Endothelial cell of umbilical vein (primary cell): ENCODE measurements around the gene PAQR4. TPM values are rescaled to one million over a fixed set of nuclear protein-coding genes. Genes with fewer than 3 reads are reported as not detected.

Experiments used
- BruUV-seq: library from RNA; stranded (reverse); fragments of 400-500 nt; replicated peaks from 2 replicates; lab custom pipeline; 2021; lab: Mats Ljungman, UMichigan
- CTCF ChIA-PET: fragments of 300-600, 350-600 bp; sonication (Branson Sonifier 250); formaldehyde crosslinking; loops from one replicate; lab custom pipeline; 2021; ENCODE audit warnings: antibody characterized with exemption, inconsistent platforms; lab: Charles Lee
- POLR2A ChIA-PET: fragments of 300-600, 350-600 bp; sonication (Branson Sonifier 250); formaldehyde crosslinking; loops from one replicate; lab custom pipeline; 2021; ENCODE audit warnings: antibody characterized with exemption, inconsistent platforms; lab: Charles Lee
- DNase-seq: peaks from one replicate; pipeline ENCODE4 v3.0.0-alpha.2; 2011; ENCODE audit warnings: low read depth, low spot score
- FAIRE-seq: peaks from 2 replicates; lab custom pipeline; 2011; peaks lifted over from hg19 to GRCh38; lab: Jason Lieb, UNC
- H2AFZ ChIP-seq: 2 replicates; pipeline ENCODE4 v1.6.0; 2012; ENCODE audit warnings: low read depth, low read length, control low read depth, inconsistent platforms
- H3K27ac ChIP-seq: 2 replicates; pipeline ENCODE4 v1.5.1; 2011; ENCODE audit warnings: low read depth, mild to moderate bottlenecking, control low read depth, low read length, moderate library complexity; ENCODE audit not compliant: insufficient read depth
- H3K27me3 ChIP-seq, 2 experiments: 2 replicates each; pipeline versions ENCODE4 v1.6.0 to v1.6.1; 2011; ENCODE audit warnings: low read length in 2 of 2, mixed read lengths in 1 of 2; ENCODE audit not compliant: control insufficient read depth in 2 of 2, insufficient read depth in 2 of 2
- H3K36me3 ChIP-seq, 2 experiments: 2 replicates in 1 of 2; 3 replicates in 1 of 2; pipeline ENCODE4 v1.5.1; 2011; ENCODE audit warnings: low read length in 2 of 2, mild to moderate bottlenecking in 1 of 2, moderate library complexity in 1 of 2; ENCODE audit not compliant: control insufficient read depth in 2 of 2, insufficient read depth in 2 of 2; ENCODE audit errors: extremely low read depth in 1 of 2
- H3K4me1 ChIP-seq: 3 replicates; pipeline ENCODE4 v1.5.1; 2011; ENCODE audit warnings: mild to moderate bottlenecking, low read length; ENCODE audit not compliant: control insufficient read depth, insufficient read depth; ENCODE audit errors: extremely low read depth
- H3K4me2 ChIP-seq: 2 replicates; pipeline ENCODE4 v1.6.1; 2011; ENCODE audit warnings: low read length, control low read depth, mixed read lengths; ENCODE audit not compliant: insufficient read depth
- H3K4me3 ChIP-seq, 3 experiments: fragments of 200-600 bp in 1 of 3; sonication (generic), shearing (Covaris generic) in 1 of 3; replicated peaks in 1 of 3; 2 replicates each; pipeline ENCODE4 v1.5.1; 2011 to 2016; ENCODE audit warnings: control low read depth in 3 of 3, low read length in 3 of 3, mild to moderate bottlenecking in 2 of 3, inconsistent platforms in 1 of 3, low read depth in 1 of 3, moderate library complexity in 1 of 3; ENCODE audit not compliant: insufficient read depth in 1 of 3
- H3K79me2 ChIP-seq: 2 replicates; pipeline ENCODE4 v1.6.0; 2012; ENCODE audit warnings: low read length, inconsistent platforms; ENCODE audit not compliant: control insufficient read depth, insufficient read depth
- H3K9ac ChIP-seq: replicated peaks from 2 replicates; pipeline ENCODE3; 2011; ENCODE audit warnings: low read length, control low read depth; ENCODE audit not compliant: insufficient read depth; ENCODE audit errors: extremely low read depth
- H3K9me1 ChIP-seq: replicated peaks from 3 replicates; pipeline ENCODE4 v1.6.0; 2011; ENCODE audit warnings: mild to moderate bottlenecking, low read length; ENCODE audit not compliant: control insufficient read depth, insufficient read depth; ENCODE audit errors: extremely low read depth
- H3K9me3 ChIP-seq: replicated peaks from 2 replicates; pipeline ENCODE4 v1.5.1; 2012; ENCODE audit warnings: low read length, inconsistent platforms; ENCODE audit not compliant: control insufficient read depth, insufficient read depth
- H4K20me1 ChIP-seq: replicated peaks from 2 replicates; pipeline ENCODE3; 2011; ENCODE audit warnings: mild to moderate bottlenecking, low read length; ENCODE audit not compliant: control insufficient read depth, insufficient read depth; ENCODE audit errors: extremely low read depth
- EZH2 ChIP-seq: IDR thresholded peaks from 2 replicates; pipeline ENCODE4 v1.6.1; 2012; ENCODE audit warnings: borderline replicate concordance, low read depth, mild to moderate bottlenecking, moderate library complexity, low read length, inconsistent platforms; ENCODE audit not compliant: severe bottlenecking
- FOS ChIP-seq: IDR thresholded peaks from 2 replicates; pipeline ENCODE4 v1.6.1; 2011; ENCODE audit warnings: mild to moderate bottlenecking, low read length, moderate library complexity, borderline replicate concordance; ENCODE audit not compliant: insufficient read depth
- GATA2 ChIP-seq: IDR thresholded peaks from 2 replicates; pipeline ENCODE4 v1.7.0; 2011; ENCODE audit warnings: low read depth, mild to moderate bottlenecking, moderate library complexity, mixed read lengths, low read length; ENCODE audit not compliant: insufficient read length, insufficient read depth
- JUN ChIP-seq: IDR thresholded peaks from 2 replicates; pipeline ENCODE4 v1.6.1; 2011; ENCODE audit warnings: borderline replicate concordance, low read depth; ENCODE audit not compliant: insufficient read length, insufficient read depth
- MYC ChIP-seq: IDR thresholded peaks from one replicate; pipeline ENCODE4 v1.6.1; 2011; ENCODE audit warnings: mild to moderate bottlenecking, low read depth, low read length
- POLR2A ChIP-seq: IDR thresholded peaks from 2 replicates; pipeline ENCODE4 v1.6.1; 2012; ENCODE audit warnings: low read depth, mild to moderate bottlenecking, control low read depth, low read length
- POLR2AphosphoS5 ChIP-seq: IDR thresholded peaks from 2 replicates; pipeline ENCODE4 v1.6.1; 2012; ENCODE audit warnings: low read depth, mild to moderate bottlenecking, control low read depth, low read length, moderate library complexity; ENCODE audit not compliant: insufficient read depth
- dilution Hi-C: fragments of 300-500 bp; cut with MboI; formaldehyde crosslinking; loops from one replicate; pipeline ENCODE4 v1.15.0; 2019; ENCODE audit warnings: low sequenced_read_pairs; ENCODE audit not compliant: extremely low pct_ligation_motif_present
- intact Hi-C: fragments of 100-400 bp; cut with micrococcal nuclease; formaldehyde crosslinking; loops from one replicate; pipeline ENCODE4 v1.10.0; 2022
- polyA plus RNA-seq, 4 experiments: library from polyadenylated mRNA; depleted of rRNA in 3 of 4; stranded (reverse) in 3 of 4; unstranded in 1 of 4; fragments of >200 nt; gene quantifications; 2 replicates each; pipeline versions ENCODE4 v1.2.1 to v1.2.3, GENCODE V29; 2011 to 2012; ENCODE audit warnings: missing spikeins in 1 of 4
- total RNA-seq: library from RNA; stranded (reverse); gene quantifications from 2 replicates; pipeline ENCODE4 v1.2.3, GENCODE V29; 2021
- TF ChIP-seq, protein P1 (sequence below), 2 donors: IDR thresholded peaks; 1 replicate in 1 of 2; 2 replicates in 1 of 2; pipeline ENCODE4 v1.5.1; 2011; ENCODE audit warnings: low read length in 2 of 2, mild to moderate bottlenecking in 2 of 2, moderate library complexity in 2 of 2, control low read depth in 1 of 2, inconsistent platforms in 1 of 2, low read depth in 1 of 2; ENCODE audit not compliant: insufficient read depth in 1 of 2; ENCODE audit errors: extremely low read depth in 1 of 2
- TF ChIP-seq, protein P2 (sequence below): IDR thresholded peaks from 2 replicates; pipeline ENCODE4 v1.6.1; 2011; ENCODE audit not compliant: insufficient read depth, insufficient read length

Gene PAQR4
- total and polyA plus RNA-seq, 2 donors (not counting 3 experiments of a cell fraction or from before 2014, with no cell fraction given) = 23.8 to 31.2 TPM

DNA sequence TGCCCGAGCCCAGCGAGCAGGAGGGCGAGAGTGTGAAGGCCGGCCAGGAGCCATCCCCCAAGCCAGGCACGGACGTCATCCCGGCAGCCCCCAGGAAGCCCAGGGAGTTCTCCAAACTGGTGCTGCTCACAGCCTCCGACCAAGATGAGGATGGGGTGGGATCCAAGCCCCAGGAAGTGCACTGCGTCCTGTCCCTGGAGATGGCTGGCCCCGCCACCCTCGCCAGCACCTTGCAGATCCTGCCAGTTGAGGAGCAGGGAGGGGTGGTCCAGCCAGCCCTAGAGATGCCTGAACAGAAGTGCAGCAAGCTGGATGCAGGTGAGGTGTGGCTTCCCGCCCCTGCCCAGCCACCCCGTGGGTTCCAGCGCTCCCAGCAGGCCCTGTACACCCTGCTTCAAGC is 39.5 kb upstream of the PAQR4 start:
- Histone ChIP-seq H3K9me1 (no peaks in the 10 kb centered on the region), H3K9me3 (no peaks in the 10 kb centered on the region), H2AFZ (no peak overlapping the region), H3K27ac (no peak overlapping the region), H3K4me3 (no peak overlapping the region), H4K20me1 (no peaks in the 10 kb centered on the region), H3K36me3 (peaks cover 2 to 18% of the 10 kb centered on the region in 2 experiments), H3K4me1 (peaks cover 2% of the 10 kb centered on the region), H3K27me3 (no peaks in the 10 kb centered on the region), H3K79me2 (no peaks in the 10 kb centered on the region), H3K9ac (no peak overlapping the region), H3K4me2 (no peak overlapping the region)
- BruUV-seq = no TSS peak
- ChIA-PET CTCF (no interaction called here), POLR2A (no interaction called here)
- TF ChIP-seq GATA2 (no peak), JUN (no peak), MYC (no peak), EZH2 (no peak), FOS (no peak), POLR2AphosphoS5 (no peak), POLR2A (no peak)
- TF ChIP-seq, protein P1, sequence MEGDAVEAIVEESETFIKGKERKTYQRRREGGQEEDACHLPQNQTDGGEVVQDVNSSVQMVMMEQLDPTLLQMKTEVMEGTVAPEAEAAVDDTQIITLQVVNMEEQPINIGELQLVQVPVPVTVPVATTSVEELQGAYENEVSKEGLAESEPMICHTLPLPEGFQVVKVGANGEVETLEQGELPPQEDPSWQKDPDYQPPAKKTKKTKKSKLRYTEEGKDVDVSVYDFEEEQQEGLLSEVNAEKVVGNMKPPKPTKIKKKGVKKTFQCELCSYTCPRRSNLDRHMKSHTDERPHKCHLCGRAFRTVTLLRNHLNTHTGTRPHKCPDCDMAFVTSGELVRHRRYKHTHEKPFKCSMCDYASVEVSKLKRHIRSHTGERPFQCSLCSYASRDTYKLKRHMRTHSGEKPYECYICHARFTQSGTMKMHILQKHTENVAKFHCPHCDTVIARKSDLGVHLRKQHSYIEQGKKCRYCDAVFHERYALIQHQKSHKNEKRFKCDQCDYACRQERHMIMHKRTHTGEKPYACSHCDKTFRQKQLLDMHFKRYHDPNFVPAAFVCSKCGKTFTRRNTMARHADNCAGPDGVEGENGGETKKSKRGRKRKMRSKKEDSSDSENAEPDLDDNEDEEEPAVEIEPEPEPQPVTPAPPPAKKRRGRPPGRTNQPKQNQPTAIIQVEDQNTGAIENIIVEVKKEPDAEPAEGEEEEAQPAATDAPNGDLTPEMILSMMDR (IDR thresholded peaks at IDR 0.05; ENCODE audit: extremely low read depth in 1 of 2, insufficient read depth in 1 of 2, low read depth in 1 of 2, low read length in 2 of 2) = no peak
- TF ChIP-seq, protein P2, sequence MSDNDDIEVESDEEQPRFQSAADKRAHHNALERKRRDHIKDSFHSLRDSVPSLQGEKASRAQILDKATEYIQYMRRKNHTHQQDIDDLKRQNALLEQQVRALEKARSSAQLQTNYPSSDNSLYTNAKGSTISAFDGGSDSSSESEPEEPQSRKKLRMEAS = no peak
- intact Hi-C loops (no loop called here), dilution Hi-C loops (no loop called here)
- FAIRE-seq (no peak), DNase-seq (no peak)
